ENCODE data around the gene ZNF276.

Gene ZNF276

DNA sequence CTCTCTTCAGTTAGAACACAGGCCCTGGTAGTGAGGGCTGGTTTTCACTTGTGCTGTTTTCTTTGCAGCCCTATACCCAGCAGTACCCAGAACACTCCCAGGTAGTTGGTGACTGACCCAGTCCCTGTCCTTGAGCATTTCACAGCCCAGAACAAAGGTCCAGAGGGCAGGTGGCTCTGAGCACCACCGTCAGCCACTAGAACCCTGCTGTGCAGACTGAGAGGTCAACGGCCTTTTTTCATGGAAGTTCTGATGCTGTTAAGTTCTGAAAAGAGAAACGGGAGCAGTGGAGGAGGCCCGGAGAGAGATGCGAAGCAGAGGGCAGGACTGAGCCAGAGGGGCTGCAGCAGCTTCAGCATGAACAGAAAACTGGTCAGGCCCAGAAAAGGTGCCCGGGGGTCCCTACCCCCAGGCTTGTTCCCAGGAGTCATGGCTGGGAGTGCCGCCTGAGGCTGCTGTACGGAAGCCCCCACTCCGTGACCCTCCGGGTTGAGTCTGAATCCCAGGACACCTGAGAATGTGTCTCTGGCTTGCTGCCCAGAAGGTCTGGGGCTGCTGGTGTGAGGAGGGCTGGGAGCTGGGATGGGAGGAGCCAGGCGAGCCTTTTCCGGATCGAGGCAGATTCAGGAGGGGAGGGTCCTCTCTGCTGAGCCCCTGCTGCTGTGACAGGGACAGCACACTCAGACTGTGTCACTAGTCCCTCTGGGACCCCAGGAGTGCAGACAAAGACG, 8.7 kb downstream of the ZNF276 start:
- Histone ChIP-seq H3K79me2 (ENCODE audit: insufficient read depth, low read length) (peaks cover 34% of the 10 kb centered on the region), H3K4me1 (ENCODE audit: insufficient read depth, low read length) (no peaks in the 10 kb centered on the region), H3K36me3 (ENCODE audit: insufficient read depth, low read length) (peaks cover 88% of the 10 kb centered on the region), H3K9me3 (ENCODE audit: insufficient read depth, low read length, severe bottlenecking) (no peaks in the 10 kb centered on the region), H3K4me3 (ENCODE audit: low read depth in 1 of 2, low read length in 2 of 2) (no peak overlapping the region), H3K4me2 (ENCODE audit: insufficient read depth, low read length) (no peak overlapping the region), H3K27ac (ENCODE audit: low read length) (no peak overlapping the region), H3K9ac (ENCODE audit: low read depth, low read length) (no peak overlapping the region), H2AFZ (ENCODE audit: low read depth, low read length) (no peak overlapping the region), H3K27me3 (ENCODE audit: insufficient read depth, low read length, poor library complexity) (no peaks in the 10 kb centered on the region), H4K20me1 (ENCODE audit: insufficient read depth, low read length) (peaks cover 56% of the 10 kb centered on the region)
- TF ChIP-seq EZH2 (IDR thresholded peaks at IDR 0.05; ENCODE audit: borderline replicate concordance, low read depth, low read length, severe bottlenecking) (no peak), CTCF (IDR thresholded peaks at IDR 0.05; ENCODE audit: borderline replicate concordance, extremely low read depth, low read length, poor library complexity, severe bottlenecking) (no peak)
- DNase-seq (no peak), ATAC-seq (ENCODE audit: insufficient read depth, low read depth) (no peak)

DNA sequence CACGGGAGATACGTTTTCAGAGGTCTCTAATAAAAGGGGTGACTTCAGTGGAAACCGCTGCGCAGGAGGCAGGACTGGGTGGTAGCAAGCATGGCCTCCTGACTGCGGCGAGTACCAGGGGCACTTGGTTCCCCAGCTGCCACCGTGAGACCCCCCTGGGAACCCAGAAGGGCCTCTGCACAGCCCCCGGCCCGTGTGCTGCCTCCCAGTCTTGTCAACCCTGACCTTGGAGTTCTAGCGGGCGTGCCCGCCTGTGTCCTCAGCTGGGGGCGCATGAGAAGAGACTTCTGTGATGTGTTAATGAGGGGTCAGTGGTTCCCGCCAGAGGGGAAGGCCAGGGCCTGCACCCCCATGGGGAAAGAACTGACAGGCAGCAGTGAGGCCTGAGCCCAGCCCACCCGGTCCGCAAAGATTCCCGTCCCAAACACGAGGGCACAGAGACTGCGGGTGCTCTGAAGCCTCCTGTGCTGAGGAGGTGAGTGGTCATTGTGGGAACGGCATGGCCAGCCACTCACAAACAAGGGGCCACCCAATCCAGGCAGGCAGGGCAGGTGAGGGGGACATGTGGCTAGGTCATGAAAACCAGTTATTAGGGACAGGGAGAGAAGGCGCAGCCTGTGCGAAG, 9.4 kb downstream of the ZNF276 start:
- H3K27ac ChIP-seq (ENCODE audit: low read length), result no peak overlapping the region
- ATAC-seq (ENCODE audit: insufficient read depth, low read depth) (0 out of 3 replicates have a peak, but pooled peaks have one; percentile 6), DNase-seq (no peak)
- no peak overlapping the region for H3K4me2 ChIP-seq (ENCODE audit: insufficient read depth, low read length)
- H3K9me3 ChIP-seq (ENCODE audit: insufficient read depth, low read length, severe bottlenecking), result no peaks in the 10 kb centered on the region
- peaks cover 88% of the 10 kb centered on the region for H3K36me3 ChIP-seq (ENCODE audit: insufficient read depth, low read length)
- peaks cover 57% of the 10 kb centered on the region for H4K20me1 ChIP-seq (ENCODE audit: insufficient read depth, low read length)
- no peak overlapping the region for H3K4me3 ChIP-seq (ENCODE audit: low read depth in 1 of 2, low read length in 2 of 2)
- TF ChIP-seq CTCF (IDR thresholded peaks at IDR 0.05; ENCODE audit: borderline replicate concordance, extremely low read depth, low read length, poor library complexity, severe bottlenecking), result no peak
- no peak for TF ChIP-seq EZH2 (IDR thresholded peaks at IDR 0.05; ENCODE audit: borderline replicate concordance, low read depth, low read length, severe bottlenecking)
- H3K4me1 ChIP-seq (ENCODE audit: insufficient read depth, low read length), result no peaks in the 10 kb centered on the region
- no peak overlapping the region for H2AFZ ChIP-seq (ENCODE audit: low read depth, low read length)
- H3K27me3 ChIP-seq (ENCODE audit: insufficient read depth, low read length, poor library complexity), result no peaks in the 10 kb centered on the region
- no peak overlapping the region for H3K9ac ChIP-seq (ENCODE audit: low read depth, low read length)
- H3K79me2 ChIP-seq (ENCODE audit: insufficient read depth, low read length), result peaks cover 35% of the 10 kb centered on the region

GRCh38 chr16:89732142-89732917, 11.0 kb downstream of the ZNF276 start:
- peaks cover 62% of the 10 kb centered on the region for H4K20me1 ChIP-seq (ENCODE audit: insufficient read depth, low read length)
- no peaks in the 10 kb centered on the region for H3K27me3 ChIP-seq (ENCODE audit: insufficient read depth, low read length, poor library complexity)
- DNase-seq, result no peak
- no peak for TF ChIP-seq EZH2 (IDR thresholded peaks at IDR 0.05; ENCODE audit: borderline replicate concordance, low read depth, low read length, severe bottlenecking)
- no peak for TF ChIP-seq CTCF (IDR thresholded peaks at IDR 0.05; ENCODE audit: borderline replicate concordance, extremely low read depth, low read length, poor library complexity, severe bottlenecking)
- peaks cover 39% of the 10 kb centered on the region for H3K79me2 ChIP-seq (ENCODE audit: insufficient read depth, low read length)
- no peaks in the 10 kb centered on the region for H3K4me1 ChIP-seq (ENCODE audit: insufficient read depth, low read length)
- H3K27ac ChIP-seq (ENCODE audit: low read length), result no peak overlapping the region
- ATAC-seq (ENCODE audit: insufficient read depth, low read depth), result peak; percentile 35
- H3K9ac ChIP-seq (ENCODE audit: low read depth, low read length), result no peak overlapping the region
- no peak overlapping the region for H3K4me3 ChIP-seq (ENCODE audit: low read depth in 1 of 2, low read length in 2 of 2)
- no peak overlapping the region for H2AFZ ChIP-seq (ENCODE audit: low read depth, low read length)
- no peaks in the 10 kb centered on the region for H3K9me3 ChIP-seq (ENCODE audit: insufficient read depth, low read length, severe bottlenecking)
- H3K4me2 ChIP-seq (ENCODE audit: insufficient read depth, low read length), result no peak overlapping the region
- peaks cover 90% of the 10 kb centered on the region for H3K36me3 ChIP-seq (ENCODE audit: insufficient read depth, low read length)
